ENCODE results near the gene AIP. TPM values are rescaled to one million over a fixed set of nuclear protein-coding genes. Genes with fewer than 3 reads are reported as not detected.
"Not testable (repeated sequence)": the region's sequence is repeated elsewhere in the genome, so short reads cannot be mapped to it uniquely, and the experiment has no call there.

AIP gene
- polyA plus RNA-seq, 5 donors = 45.4 to 67.7 (median 60.0) TPM

DNA sequence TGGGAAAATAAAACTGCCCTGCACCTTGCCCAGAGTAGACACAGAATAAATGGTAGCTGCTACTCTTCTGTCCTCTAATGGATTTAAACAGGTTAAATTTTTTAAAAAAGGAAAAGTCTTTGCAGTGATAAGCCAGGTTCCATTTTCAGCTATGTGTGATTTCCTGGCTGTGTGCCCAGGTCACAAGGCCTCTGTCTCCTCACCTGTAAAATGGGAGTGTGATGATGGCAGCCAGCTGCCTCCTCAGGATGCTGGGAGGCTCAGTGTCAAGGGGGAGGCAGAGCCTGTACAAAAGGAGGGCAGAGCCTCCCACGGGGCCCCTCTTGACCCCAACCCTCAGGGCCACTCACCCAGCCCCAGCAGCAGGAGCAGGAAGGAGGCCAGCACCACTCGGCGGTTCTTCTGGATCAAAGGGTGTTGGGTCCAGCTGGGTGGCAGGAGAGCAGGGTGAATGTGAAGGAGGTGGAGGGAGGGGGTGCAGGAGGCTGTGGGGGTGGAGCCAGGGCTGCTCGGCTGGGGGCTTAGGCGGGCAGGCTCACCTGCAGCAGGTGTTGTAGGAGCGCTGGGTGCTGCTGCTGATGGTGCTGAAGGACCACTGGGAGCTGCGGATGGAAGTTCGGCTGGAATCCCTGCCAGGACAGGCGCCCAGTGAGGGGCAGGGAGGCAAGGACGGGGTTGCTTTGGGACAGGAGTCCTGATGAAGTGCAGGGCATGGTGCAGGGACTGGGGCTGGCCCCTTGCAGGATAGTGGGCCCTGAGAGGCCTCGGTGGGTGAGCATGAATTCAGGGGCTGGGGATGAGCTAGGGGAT lies 15.7 kb upstream of the AIP start:
- no peak for DNase-seq

- no peak for DNase-seq
Observed at GRCh38 chr11:67468056-67468455, 14.8 kb upstream of the AIP start.

GRCh38 chr11:67468456-67468758 lies 14.4 kb upstream of the AIP start:
- DNase-seq = no peak

DNA sequence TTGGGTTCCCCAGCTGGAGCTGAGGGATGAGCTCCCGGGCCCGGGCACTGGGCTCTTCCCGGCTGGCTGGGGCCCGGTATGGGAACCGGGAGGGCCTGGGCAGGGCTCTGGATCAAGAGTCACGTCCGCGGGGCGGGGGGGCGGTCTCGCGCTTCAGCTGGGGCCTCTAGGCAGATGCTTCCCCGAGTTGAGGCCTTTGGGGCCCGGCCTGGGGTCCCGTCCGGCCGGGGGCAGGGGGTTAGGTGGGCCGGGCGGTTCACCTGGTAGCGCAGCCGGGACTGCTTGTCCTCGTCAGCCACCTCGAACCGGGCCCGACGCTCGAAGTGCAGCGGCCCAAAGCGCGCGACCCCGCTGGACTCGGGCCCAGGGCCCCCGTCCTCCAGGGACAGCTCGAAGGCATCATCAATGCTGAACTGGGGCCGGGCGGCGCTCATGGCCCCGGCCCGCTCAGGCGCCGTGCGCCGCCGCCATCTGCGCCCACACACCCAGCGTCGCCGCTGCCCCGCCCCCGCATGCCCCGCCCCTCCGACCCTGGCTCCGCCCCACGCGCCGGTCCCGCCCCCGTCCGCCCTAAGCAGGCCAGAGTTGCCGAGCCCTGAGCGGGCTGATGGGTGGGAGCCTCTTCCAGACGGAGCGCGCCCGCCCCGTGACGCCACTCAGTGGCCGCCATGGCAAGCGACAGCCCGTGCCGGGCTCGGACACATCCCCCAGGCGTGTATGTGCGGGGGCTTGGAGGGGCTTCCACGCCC lies 13.9 kb upstream of the AIP start, which contains the start of gene TMEM134:
TSS of gene TMEM134 (minus strand) at position 493 of the 749 bp plus-strand sequence. CDS start at position 434, 59 bp downstream.
- peak; percentile 88 to 90 for DNase-seq

DNA sequence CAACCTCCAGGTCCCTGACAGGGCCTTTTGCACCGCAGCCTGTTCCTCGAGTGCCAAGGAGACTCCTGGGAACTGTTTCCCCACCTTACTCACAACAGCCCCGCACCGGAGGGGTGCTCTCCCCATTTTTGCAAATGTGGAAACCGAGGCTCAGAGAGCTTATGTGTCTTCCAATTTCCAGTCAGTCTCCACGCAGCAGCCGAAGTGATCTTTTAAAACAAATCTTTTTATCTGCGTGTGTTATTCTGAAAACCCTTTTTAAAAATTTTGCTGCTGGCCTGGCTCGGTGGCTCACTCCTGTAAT lies 13.4 kb upstream of the AIP start:
- DNase-seq = no peak

DNA sequence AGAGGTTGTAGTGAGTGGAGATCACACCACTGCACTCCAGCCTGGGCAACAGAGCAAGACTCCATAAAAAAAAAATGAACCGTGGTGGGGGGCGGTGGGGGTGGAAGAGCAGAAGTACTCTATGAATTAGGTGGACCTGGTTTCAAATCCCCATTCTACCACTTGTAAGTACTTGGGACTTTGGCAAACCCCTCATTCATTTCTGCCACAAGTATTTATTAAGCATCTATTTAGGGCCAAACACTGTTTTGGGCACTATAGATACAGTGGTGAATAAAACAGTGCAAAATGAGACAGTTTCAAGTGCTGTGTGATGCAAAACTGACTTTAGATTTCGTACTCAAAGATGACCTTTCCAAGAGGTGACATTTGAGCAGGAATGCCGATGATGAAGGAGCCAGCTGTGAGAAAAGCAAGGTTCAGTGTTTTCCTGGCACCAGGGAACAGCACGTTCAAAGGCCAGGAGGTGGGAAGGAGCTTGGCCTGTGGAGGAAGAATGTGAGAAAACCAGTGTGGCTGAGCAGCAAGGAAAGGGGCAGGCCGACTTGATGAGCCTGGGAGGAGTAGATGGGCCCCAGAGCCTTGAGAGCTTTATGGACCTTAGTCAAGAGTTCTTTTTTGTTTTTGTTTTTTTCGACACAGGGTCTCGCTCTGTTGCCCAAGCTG lies 12.4 kb upstream of the AIP start:
- no peak for DNase-seq

DNA sequence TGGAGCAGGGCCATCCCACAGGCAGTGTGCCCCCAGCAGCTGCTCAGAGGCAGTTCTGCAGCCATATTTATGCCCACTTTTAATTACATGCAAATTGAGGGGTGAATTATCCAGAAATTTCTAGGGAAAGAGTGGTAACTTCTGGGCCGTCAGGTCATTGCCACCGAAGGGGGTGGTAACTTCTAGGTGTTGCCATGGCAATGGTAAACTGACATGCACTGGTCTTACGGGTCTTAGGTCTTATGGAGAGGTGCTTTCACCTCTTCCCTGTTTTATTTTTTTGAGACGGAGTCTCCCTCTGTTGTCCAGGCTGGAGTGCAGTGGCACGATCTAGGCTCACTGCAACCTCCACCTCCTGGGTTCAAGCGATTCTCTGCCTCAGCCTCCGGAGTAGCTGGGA lies 9.9 kb upstream of the AIP start:
- DNase-seq = no peak

GRCh38 chr11:67476692-67477091 lies 6.1 kb upstream of the AIP start:
- DNase-seq = not testable (repeated sequence)

- not testable (repeated sequence) for DNase-seq
Observed at GRCh38 chr11:67477344-67478050, 5.3 kb upstream of the AIP start.

- DNase-seq = no peak
Observed at GRCh38 chr11:67482275-67482826, 475 bp upstream of the AIP start.

- DNase-seq = no peak
Observed at GRCh38 chr11:67483831-67484665, 1.2 kb downstream of the AIP start.

DNA sequence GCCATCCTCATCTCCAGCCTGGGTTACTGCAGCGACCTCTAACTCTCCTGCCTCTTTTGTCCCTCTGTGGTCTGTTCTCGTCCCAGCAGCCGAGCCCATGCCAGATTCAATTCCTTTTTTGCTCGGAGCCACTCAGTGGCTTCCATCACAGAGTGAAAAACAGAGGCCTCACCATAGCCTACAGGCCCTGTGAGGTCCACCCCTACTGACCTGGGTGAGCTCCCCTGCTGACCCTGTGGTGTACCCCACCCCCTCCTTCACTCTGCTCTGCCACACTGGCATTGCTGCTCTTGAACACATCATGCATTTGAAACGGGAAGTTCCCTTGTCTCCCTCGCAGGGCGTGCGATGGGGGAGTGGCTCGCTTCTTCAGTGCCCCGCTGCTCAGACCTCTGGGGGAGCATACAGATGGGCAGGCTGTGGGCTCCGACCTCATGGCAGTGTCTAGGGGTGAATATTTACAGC lies 2.1 kb downstream of the AIP start:
- no peak for DNase-seq

GRCh38 chr11:67485873-67486361 lies 3.1 kb downstream of the AIP start:
- not testable (repeated sequence) for DNase-seq

GRCh38 chr11:67486481-67487195 lies 3.8 kb downstream of the AIP start:
- no peak for DNase-seq

- no peak for DNase-seq
Observed at GRCh38 chr11:67489203-67489884, 6.5 kb downstream of the AIP start.

GRCh38 chr11:67489885-67490726 lies 7.3 kb downstream of the AIP start:
- DNase-seq = no peak

DNA sequence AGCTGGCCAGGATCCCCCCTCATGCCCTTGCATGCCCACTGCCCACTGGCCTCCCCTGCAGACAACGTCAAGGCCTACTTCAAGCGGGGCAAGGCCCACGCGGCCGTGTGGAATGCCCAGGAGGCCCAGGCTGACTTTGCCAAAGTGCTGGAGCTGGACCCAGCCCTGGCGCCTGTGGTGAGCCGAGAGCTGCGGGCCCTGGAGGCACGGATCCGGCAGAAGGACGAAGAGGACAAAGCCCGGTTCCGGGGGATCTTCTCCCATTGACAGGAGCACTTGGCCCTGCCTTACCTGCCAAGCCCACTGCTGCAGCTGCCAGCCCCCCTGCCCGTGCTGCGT lies 7.9 kb downstream of the AIP start:
- no peak for DNase-seq

DNA sequence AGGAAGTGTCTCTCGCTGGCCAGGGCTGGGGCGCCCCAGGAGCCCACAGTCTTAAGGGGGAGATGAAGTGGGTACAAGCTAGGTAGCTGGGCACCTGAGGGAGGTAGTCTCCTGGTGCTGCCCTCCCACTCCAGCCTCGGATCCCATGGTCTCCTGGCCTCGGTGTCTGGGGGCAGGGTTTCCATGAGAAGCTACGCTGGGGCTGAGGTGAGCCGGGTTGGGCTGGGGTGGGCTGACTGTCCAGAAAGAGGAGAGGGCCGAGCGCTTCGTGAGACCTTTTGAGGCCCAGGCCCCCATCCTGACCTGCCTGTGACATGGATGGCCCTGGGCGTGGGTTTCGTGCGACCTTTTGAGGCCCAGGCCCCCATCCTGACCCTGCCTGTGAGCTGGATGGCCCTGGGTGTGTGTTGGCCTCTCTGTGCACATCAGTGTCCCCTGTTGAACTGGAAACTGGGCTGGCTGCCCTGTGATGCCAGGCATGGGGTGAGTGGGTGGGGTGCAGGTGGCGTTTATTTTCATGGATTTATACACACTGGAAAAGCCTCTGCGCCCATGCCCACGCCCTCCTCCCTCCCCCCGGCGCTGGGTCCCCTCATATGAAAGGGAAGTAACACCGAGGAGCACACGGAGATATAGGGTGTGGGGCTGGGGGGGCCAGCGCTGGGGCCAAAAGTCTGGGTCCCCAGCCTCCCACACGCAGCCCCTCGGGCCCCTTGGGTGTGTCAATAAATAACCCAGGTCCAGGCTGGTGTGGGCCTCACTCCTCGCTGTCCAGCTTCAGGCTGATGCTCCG lies 8.6 kb downstream of the AIP start:
- DNase-seq = no peak
